MM.1S (cell line): ENCODE measurements around the gene FAM120A.

ENCODE experiments used
- EZH2 ChIP-seq: fragments of 300-600 bp; sonication (generic); optimal IDR thresholded peaks from 2 replicates; pipeline ENCODE3; 2017; ENCODE audit warnings: low read depth, mild to moderate bottlenecking, antibody characterized with exemption, low read length, mixed read lengths
- TF ChIP-seq, protein P1 (sequence below): fragments of 300-600 bp; sonication (generic); IDR thresholded peaks from 2 replicates; pipeline ENCODE4 v1.5.1; 2016; ENCODE audit warnings: antibody characterized with exemption, low read length, mixed read lengths

DNA sequence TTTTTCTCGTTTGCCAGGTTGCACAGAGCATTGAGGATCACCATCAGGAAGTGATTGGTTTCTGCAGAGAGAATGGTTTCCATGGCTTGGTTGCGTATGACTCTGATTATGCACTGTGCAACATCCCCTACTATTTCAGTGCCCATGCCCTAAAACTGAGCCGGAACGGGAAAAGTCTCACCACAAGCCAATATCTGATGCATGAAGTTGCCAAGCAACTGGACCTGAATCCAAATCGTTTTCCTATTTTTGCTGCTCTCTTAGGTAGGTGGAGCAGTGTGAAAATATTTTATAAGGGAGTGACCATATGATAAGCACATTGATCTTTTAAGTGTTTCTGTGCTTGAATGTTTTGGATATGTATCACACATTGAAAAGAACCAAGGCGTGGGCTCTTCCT, 19.6 kb downstream of the FAM120A start:
- TF ChIP-seq, protein P1, sequence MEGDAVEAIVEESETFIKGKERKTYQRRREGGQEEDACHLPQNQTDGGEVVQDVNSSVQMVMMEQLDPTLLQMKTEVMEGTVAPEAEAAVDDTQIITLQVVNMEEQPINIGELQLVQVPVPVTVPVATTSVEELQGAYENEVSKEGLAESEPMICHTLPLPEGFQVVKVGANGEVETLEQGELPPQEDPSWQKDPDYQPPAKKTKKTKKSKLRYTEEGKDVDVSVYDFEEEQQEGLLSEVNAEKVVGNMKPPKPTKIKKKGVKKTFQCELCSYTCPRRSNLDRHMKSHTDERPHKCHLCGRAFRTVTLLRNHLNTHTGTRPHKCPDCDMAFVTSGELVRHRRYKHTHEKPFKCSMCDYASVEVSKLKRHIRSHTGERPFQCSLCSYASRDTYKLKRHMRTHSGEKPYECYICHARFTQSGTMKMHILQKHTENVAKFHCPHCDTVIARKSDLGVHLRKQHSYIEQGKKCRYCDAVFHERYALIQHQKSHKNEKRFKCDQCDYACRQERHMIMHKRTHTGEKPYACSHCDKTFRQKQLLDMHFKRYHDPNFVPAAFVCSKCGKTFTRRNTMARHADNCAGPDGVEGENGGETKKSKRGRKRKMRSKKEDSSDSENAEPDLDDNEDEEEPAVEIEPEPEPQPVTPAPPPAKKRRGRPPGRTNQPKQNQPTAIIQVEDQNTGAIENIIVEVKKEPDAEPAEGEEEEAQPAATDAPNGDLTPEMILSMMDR, result no peak
- no peak for TF ChIP-seq EZH2
